ENCODE results near the gene GC. TPM values are rescaled to one million over a fixed set of nuclear protein-coding genes. Genes with fewer than 3 reads are reported as not detected.

The GC gene
- total RNA-seq, 1 experiment from 2014 or later = not detected

DNA sequence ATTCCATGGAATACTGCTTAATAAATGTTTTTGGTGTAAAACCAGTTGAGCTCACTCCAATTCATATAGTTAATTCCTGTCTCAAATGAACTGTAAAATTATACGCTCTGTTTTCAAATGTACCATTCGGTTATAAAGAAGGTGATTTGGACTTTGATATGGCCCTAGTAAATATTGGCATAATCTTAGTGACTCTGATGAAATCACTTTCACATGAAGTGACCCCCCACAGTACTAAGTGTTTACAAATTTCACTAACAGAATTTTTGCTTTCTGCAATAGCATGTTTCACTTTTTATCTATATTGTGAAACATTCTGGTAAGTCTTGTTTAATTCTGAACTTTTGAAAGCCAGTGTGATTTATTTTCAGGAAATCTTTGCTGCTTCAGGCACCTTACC lies 10.9 kb downstream of the GC start:
- TF ChIP-seq, protein P1, sequence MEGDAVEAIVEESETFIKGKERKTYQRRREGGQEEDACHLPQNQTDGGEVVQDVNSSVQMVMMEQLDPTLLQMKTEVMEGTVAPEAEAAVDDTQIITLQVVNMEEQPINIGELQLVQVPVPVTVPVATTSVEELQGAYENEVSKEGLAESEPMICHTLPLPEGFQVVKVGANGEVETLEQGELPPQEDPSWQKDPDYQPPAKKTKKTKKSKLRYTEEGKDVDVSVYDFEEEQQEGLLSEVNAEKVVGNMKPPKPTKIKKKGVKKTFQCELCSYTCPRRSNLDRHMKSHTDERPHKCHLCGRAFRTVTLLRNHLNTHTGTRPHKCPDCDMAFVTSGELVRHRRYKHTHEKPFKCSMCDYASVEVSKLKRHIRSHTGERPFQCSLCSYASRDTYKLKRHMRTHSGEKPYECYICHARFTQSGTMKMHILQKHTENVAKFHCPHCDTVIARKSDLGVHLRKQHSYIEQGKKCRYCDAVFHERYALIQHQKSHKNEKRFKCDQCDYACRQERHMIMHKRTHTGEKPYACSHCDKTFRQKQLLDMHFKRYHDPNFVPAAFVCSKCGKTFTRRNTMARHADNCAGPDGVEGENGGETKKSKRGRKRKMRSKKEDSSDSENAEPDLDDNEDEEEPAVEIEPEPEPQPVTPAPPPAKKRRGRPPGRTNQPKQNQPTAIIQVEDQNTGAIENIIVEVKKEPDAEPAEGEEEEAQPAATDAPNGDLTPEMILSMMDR (conservative IDR thresholded peaks at IDR 0.05) = no peak
- H3K9me3 Mint-ChIP-seq = peaks cover 0 to 5% of the 10 kb centered on the region in 2 experiments; a peak in 1 of 5 replicates
- Histone ChIP-seq H3K9me3 (ENCODE audit: control insufficient read depth, low read depth, low read length) (no peaks in the 10 kb centered on the region), H3K56ac (ENCODE audit: insufficient read length, low read depth, low read length) (no peak overlapping the region), H2AK5ac (ENCODE audit: insufficient read length, low read length) (no peak overlapping the region), H4K8ac (replicated peaks; ENCODE audit: insufficient read length, low read depth, low read length) (no peak overlapping the region), H3K9ac (ENCODE audit: extremely low read depth, insufficient read length, low read length) (no peak overlapping the region), H4K20me1 (ENCODE audit: control insufficient read depth, insufficient read depth, insufficient read length) (no peaks in the 10 kb centered on the region), H3K4me2 (ENCODE audit: insufficient read depth, insufficient read length, low read length) (no peak overlapping the region), H2BK120ac (ENCODE audit: low read depth, low read length, poor library complexity, severe bottlenecking) (no peak overlapping the region), H3K23me2 (ENCODE audit: insufficient read length, low read depth, low read length, poor library complexity, severe bottlenecking) (no peaks in the 10 kb centered on the region), H3K4me1 (ENCODE audit: insufficient read depth, low read length) (no peaks in the 10 kb centered on the region), H2AFZ (ENCODE audit: low read length) (no peak overlapping the region), H3K23ac (ENCODE audit: insufficient read length, low read depth, low read length) (no peak overlapping the region), H4K91ac (ENCODE audit: insufficient read length, low read depth, low read length) (no peak overlapping the region), H3K14ac (ENCODE audit: insufficient read depth, low read length) (no peak overlapping the region), H3K4ac (ENCODE audit: low read depth, low read length) (no peak overlapping the region), H3T11ph (ENCODE audit: low read length) (no peak overlapping the region), H2BK5ac (ENCODE audit: insufficient read length, low read length) (no peak overlapping the region), H3K27ac (ENCODE audit: insufficient read length, low read depth, low read length) (no peak overlapping the region), H2BK20ac (ENCODE audit: low read depth, low read length, poor library complexity, severe bottlenecking) (no peak overlapping the region), H3K79me1 (ENCODE audit: insufficient read depth, low read depth, low read length, poor library complexity, severe bottlenecking) (no peaks in the 10 kb centered on the region), H3K18ac (ENCODE audit: insufficient read length, low read depth, low read length) (no peak overlapping the region), H2BK12ac (ENCODE audit: insufficient read length, low read depth, low read length) (no peak overlapping the region), H3K27me3 (ENCODE audit: insufficient read depth, low read length) (no peaks in the 10 kb centered on the region), H4K5ac (ENCODE audit: insufficient read length, low read depth, low read length) (no peak overlapping the region), H2BK15ac (ENCODE audit: low read depth, low read length) (no peak overlapping the region), H3K79me2 (ENCODE audit: insufficient read depth, low read length) (no peaks in the 10 kb centered on the region)
- peak overlapping the region in 1 of 3 experiments; percentile 53; a peak in 1 of 7 replicates for H3K27ac Mint-ChIP-seq
- no peaks in the 10 kb centered on the region for H3K27me3 Mint-ChIP-seq (ENCODE audit: low read depth)
- DNase-seq = no peak
- peaks cover 4 to 12% (median 11%) of the 10 kb centered on the region in 3 experiments; a peak in 5 of 7 replicates for H3K36me3 Mint-ChIP-seq (ENCODE audit: insufficient read depth in 1 of 3, low read depth in 3 of 3)
- no CpG with 5 or more reads among the region's 2 CpGs for WGBS (ENCODE audit: extremely low coverage, insufficient read length, low lambda C conversion rate)
- no peak overlapping the region for H3K4me3 Mint-ChIP-seq
- H3K4me1 Mint-ChIP-seq = peaks cover 5 to 17% of the 10 kb centered on the region in 2 experiments
